ENCODE measurements around the gene CAPS. TPM values are rescaled to one million over a fixed set of nuclear protein-coding genes. Genes with fewer than 3 reads are reported as not detected.

Gene CAPS
- total RNA-seq, 2 experiments from 2014 or later, result 7.3 to 11.7 TPM

DNA sequence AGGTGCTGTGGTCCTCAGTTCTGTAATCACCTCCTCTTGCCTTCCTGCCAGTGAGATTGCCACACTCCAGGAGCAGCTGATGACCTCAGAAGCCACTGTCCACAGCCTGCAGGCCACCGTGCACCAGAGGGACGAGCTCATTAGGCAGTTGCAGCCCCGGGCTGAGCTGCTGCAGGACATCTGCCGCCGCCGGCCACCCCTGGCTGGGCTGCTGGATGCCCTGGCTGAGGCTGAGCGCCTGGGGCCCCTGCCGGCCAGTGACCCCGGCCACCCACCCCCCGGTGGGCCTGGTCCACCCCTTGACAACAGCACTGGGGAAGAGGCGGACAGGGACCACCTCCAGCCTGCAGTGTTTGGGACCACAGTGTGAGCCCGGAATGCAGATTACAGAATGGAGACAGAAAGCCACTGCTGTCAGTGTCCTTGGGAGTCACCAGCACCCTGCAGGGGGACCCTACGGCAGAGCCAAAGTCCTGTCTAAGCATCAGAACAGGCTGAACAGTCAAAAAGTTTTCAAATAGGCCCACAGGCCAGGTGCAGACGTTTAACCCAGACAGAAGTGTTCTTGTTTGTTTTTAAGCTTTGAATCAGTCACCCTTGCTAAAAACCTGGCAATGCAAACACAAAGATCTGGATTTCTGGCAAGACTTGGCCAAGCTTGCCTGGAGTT, 5.1 kb upstream of the CAPS start:
- Mint-ChIP-seq H3K36me3 (peaks cover 3% of the 10 kb centered on the region), H3K4me1 (peaks cover 14% of the 10 kb centered on the region), H3K27ac (no peak overlapping the region), H3K9me3 (ENCODE audit: low read depth) (no peaks in the 10 kb centered on the region), H3K4me3 (no peak overlapping the region), H3K27me3 (no peaks in the 10 kb centered on the region)
- CTCF ChIA-PET, result interaction anchor here (1.1 to 2.6 kb wide), 3 partner anchors 68 to 105 kb away, joined by 3 to 8 read pairs (median 3); partner anchors contain the start of gene NRTN
- ATAC-seq (no peak), DNase-seq (no peak)

DNA sequence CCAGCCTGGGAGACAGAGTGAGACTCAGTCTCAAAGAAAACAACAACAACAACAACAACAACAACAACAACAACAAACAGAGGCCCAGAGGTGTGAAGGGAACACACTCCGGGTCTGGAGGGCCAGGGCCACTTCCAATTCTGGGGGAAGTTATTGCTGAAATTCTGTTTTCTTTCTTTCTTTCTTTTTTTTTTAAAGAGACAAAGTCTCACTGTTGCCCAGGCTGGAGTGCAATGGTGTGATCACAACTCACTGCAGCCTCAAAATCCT, 3.5 kb upstream of the CAPS start:
- Mint-ChIP-seq H3K4me1 (peaks cover 11% of the 10 kb centered on the region), H3K27ac (no peak overlapping the region), H3K36me3 (peaks cover 3% of the 10 kb centered on the region), H3K9me3 (ENCODE audit: low read depth) (no peaks in the 10 kb centered on the region), H3K27me3 (no peaks in the 10 kb centered on the region), H3K4me3 (no peak overlapping the region)
- DNase-seq, result no peak
- ATAC-seq, result no peak
- CTCF ChIA-PET, result no interaction called here

DNA sequence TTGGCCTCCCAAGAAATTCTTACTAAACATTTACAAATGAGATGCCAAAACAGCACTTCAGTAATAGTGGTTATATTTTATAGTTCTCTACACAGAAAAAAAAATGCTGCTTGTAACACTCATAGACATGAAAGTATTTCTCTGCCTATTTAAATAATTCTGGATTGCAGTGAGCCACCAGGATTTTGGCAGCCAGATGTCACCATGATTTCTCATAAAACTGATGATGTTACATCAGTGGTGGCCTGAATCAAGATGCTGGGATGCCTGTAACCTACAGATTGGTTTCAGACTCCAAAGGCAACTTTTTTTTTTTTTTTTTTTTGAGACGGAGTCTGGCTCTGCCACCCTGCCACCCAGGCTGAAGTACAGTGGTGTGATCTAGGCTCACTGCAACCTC, 2.7 kb upstream of the CAPS start:
- CTCF ChIA-PET, result no interaction called here
- Mint-ChIP-seq H3K27me3 (no peaks in the 10 kb centered on the region), H3K36me3 (peaks cover 3% of the 10 kb centered on the region), H3K4me3 (no peak overlapping the region), H3K27ac (no peak overlapping the region), H3K9me3 (ENCODE audit: low read depth) (no peaks in the 10 kb centered on the region), H3K4me1 (peaks cover 8% of the 10 kb centered on the region)
- ATAC-seq, result no peak
- no peak for DNase-seq

DNA sequence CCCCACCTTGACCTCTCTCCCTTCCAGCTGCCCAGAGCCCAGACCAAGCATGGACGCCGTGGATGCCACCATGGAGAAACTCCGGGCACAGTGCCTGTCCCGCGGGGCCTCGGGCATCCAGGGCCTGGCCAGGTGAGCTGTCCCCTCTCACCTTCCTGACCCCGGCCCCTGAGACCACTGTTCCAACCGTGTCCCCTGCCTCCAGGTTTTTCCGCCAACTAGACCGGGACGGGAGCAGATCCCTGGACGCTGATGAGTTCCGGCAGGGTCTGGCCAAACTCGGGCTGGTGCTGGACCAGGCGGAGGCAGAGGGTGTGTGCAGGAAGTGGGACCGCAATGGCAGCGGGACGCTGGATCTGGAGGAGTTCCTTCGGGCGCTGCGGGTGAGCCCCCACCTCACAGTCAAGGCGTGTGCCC, 312 bp downstream of the CAPS start:
- peaks cover 3% of the 10 kb centered on the region for H3K36me3 Mint-ChIP-seq
- H3K27me3 Mint-ChIP-seq, result no peaks in the 10 kb centered on the region
- CTCF ChIA-PET, result no interaction called here
- no peak overlapping the region for H3K27ac Mint-ChIP-seq
- ATAC-seq, result no peak
- H3K9me3 Mint-ChIP-seq (ENCODE audit: low read depth), result no peaks in the 10 kb centered on the region
- H3K4me3 Mint-ChIP-seq, result no peak overlapping the region
- no peaks in the 10 kb centered on the region for H3K4me1 Mint-ChIP-seq
- no peak for DNase-seq

DNA sequence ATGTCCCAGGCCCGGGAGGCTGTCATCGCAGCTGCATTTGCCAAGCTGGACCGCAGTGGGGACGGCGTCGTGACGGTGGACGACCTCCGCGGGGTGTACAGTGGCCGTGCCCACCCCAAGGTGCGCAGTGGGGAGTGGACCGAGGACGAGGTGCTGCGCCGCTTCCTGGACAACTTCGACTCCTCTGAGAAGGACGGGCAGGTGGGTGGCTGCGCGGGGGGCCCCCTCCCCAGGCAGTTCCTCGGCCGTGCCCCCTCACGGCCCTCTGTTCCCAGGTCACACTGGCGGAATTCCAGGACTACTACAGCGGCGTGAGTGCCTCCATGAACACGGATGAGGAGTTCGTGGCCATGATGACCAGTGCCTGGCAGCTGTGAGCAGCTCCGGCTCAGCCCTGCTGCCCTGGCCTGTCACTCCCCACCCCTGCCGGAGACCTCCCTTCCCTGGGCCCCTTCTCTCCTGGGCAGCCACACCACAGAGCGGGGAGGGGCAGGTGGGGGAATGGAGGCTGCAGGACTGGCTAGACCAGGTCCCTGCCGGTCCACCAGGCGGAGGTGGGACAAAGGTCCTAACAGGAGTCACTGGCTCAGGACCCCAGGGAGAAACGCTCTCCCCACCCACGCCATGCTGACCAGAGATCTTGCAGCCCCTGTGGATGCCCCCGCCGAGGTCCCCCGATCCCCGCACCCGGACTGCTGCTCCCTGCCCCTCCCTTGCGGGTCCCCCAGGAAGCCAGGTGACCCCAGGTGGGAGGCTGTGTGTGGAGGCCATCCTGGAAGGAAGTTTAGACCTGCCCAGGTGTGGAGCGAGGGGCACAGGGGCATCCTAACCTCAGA, 1.1 kb downstream of the CAPS start:
- CTCF ChIA-PET, result no interaction called here
- H3K36me3 Mint-ChIP-seq, result peaks cover 2% of the 10 kb centered on the region
- no peak overlapping the region for H3K4me3 Mint-ChIP-seq
- H3K27me3 Mint-ChIP-seq, result no peaks in the 10 kb centered on the region
- ATAC-seq (no peak), DNase-seq (no peak)
- H3K4me1 Mint-ChIP-seq, result no peaks in the 10 kb centered on the region
- H3K9me3 Mint-ChIP-seq (ENCODE audit: low read depth), result no peaks in the 10 kb centered on the region
- H3K27ac Mint-ChIP-seq, result no peak overlapping the region

DNA sequence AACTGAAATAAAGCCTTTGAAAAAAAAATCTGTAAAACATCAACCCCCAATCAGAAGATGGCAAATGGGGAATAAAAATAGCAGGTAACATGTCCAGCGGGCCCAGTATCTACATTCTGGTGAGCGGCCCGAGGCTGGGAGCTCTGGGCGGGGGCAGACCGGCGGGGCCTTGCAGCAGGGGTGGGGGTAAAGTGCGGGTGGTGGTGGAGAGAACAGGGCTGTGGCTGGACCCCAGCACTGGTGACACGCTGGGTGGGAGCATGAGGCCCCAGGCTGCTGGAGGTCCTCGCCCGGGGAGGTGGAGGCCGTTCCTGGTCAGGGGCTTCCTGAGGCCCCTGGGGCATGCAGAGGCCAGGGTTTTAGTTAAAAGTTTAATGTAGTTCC, 1.7 kb downstream of the CAPS start:
- DNase-seq, result no peak
- no peak for ATAC-seq
- no peak overlapping the region for H3K27ac Mint-ChIP-seq
- H3K36me3 Mint-ChIP-seq, result peaks cover 2% of the 10 kb centered on the region
- no peaks in the 10 kb centered on the region for H3K9me3 Mint-ChIP-seq (ENCODE audit: low read depth)
- H3K4me1 Mint-ChIP-seq, result no peaks in the 10 kb centered on the region
- no peaks in the 10 kb centered on the region for H3K27me3 Mint-ChIP-seq
- H3K4me3 Mint-ChIP-seq, result no peak overlapping the region
- CTCF ChIA-PET, result no interaction called here

DNA sequence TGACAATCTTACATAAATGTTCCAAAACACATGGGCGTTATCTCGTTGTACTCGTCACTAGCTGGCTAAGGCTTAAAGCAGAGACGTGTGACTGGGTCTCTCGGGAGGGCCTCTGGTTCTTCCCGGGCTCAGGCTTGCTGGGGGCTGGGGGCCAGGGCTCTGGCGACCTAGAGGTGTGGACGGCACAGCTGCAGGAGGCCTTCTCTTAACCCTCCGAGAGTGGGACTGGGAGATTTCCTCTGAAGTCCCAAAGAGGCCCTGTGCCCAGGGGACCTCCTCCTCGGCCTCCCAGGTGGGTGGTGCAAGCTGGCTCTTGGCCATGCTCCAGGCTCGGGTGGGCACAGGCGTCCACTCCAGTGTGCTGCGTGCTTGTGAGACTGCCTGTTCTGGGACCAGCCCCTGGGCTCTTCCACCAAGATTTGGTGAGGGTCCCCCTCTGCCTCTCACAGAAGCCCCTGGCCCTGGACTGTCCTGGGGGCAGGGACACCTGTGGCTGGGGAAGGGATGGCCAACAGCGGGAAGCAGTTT, 2.2 kb downstream of the CAPS start:
- no peak overlapping the region for H3K4me3 Mint-ChIP-seq
- CTCF ChIA-PET, result no interaction called here
- H3K27me3 Mint-ChIP-seq, result no peaks in the 10 kb centered on the region

DNA sequence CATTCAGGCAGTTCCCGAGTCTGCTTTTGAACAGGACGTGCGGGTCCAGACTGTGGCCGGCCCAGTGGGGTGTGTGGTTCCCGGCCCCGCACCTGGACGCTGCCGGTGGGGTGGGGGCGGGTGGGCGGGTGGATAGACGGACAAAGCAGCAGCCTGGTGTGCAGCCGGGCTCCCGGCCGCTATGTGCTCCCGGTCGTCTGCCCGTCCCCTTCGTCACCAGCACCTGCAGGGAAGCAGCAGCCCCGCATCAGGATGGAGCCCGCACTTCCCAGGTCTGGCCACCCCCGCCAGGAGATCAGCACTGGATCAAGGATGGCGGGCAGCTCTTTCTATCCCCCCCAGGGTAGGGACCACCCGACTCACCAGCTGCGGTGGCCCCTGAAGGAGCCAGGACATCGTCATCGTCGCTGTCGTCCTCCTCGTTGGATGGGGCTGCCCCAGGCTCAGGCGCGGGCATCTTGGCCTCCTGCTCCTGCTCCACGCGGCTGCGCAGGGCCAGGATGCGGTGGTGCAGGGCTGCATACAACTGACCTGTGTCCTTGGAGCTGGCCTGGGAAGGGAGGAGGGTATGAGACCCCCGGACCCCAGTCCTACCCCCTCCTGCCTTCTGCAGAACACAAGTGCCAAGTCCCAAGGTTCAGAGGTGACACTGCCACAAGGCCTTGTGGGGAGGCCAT, 3.5 kb downstream of the CAPS start:
- Mint-ChIP-seq H3K4me3 (no peak overlapping the region), H3K4me1 (no peaks in the 10 kb centered on the region), H3K36me3 (peaks cover 5% of the 10 kb centered on the region), H3K9me3 (ENCODE audit: low read depth) (no peaks in the 10 kb centered on the region), H3K27me3 (no peaks in the 10 kb centered on the region), H3K27ac (no peak overlapping the region)
- DNase-seq, result no peak
- CTCF ChIA-PET, result no interaction called here
- ATAC-seq, result no peak

More for the DNA sequence above, 2.2 kb downstream of the CAPS start:
- ATAC-seq (no peak), DNase-seq (no peak)
- peak overlapping the region; percentile 36 for H3K27ac Mint-ChIP-seq
- H3K9me3 Mint-ChIP-seq (ENCODE audit: low read depth), result no peaks in the 10 kb centered on the region
- peaks cover 2% of the 10 kb centered on the region for H3K36me3 Mint-ChIP-seq
- H3K4me1 Mint-ChIP-seq, result no peaks in the 10 kb centered on the region

DNA sequence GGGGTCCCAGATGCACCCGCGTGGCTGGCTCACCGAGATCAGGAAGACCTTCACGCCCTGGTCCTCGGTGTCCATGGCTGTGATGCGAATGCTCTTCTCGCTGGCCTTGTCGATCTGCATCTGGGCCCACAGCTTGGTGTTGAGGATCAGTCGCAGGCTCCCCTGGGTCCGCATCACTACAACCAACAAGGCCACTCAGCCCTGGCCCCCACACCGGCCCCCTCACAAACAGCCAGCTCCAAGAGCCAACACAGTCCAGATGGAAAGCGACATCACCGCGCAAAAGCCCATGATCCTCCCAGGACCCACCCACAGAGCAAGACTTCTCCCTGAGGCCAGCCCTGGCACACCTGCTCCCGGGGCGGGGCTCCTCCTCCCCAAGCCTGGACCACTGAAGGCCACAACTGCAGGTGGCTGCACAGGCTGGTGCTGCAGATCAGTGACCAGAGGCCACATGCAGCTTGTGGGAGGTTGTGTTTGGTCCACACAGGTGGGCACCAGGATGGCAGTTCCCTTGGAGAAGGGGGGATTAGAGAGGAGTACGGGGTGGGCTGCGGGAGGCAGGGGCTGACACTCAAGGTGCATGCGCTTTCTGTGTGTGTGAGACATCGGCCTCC, 4.5 kb downstream of the CAPS start:
- no peak overlapping the region for H3K27ac Mint-ChIP-seq
- CTCF ChIA-PET, result no interaction called here
- H3K4me3 Mint-ChIP-seq, result no peak overlapping the region
- H3K4me1 Mint-ChIP-seq, result no peaks in the 10 kb centered on the region
- ATAC-seq (no peak), DNase-seq (no peak)
- no peaks in the 10 kb centered on the region for H3K27me3 Mint-ChIP-seq
- H3K9me3 Mint-ChIP-seq (ENCODE audit: low read depth), result no peaks in the 10 kb centered on the region
- H3K36me3 Mint-ChIP-seq, result peaks cover 10% of the 10 kb centered on the region

DNA sequence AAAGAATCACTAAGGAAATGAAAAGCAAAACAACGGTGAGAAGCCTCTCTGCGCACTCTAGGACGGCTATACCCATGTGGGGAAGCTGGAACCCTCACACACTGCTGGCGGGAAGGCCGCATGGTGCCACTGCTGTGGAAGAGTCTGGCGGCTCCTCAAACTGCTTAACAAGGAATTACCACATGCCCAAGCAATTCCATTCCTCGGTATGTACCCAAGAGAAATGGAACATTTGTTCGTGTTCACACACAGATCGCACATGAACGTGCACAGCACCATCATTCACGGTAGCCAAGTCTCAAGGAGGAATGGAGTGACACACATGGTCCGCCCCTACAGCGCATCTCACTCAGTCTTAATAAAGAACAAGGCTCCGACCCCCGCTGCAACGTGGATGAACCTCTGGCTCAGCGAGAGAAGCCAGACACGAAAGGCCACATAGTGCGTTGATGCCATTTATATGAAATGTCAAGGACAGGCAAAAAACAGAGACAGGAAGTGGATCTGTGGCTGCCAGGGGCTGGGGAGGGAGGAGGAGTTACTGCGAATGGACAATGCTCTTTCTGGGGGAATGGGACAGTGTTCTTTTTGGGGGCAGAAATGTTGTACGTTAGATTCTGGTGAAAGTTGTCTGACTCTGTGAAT, 7.6 kb downstream of the CAPS start:
- Mint-ChIP-seq H3K4me1 (no peaks in the 10 kb centered on the region), H3K9me3 (ENCODE audit: low read depth) (no peaks in the 10 kb centered on the region), H3K27me3 (no peaks in the 10 kb centered on the region), H3K36me3 (peaks cover 18% of the 10 kb centered on the region), H3K27ac (no peak overlapping the region), H3K4me3 (no peak overlapping the region)
- no peak for ATAC-seq
- CTCF ChIA-PET, result no interaction called here
- no peak for DNase-seq

DNA sequence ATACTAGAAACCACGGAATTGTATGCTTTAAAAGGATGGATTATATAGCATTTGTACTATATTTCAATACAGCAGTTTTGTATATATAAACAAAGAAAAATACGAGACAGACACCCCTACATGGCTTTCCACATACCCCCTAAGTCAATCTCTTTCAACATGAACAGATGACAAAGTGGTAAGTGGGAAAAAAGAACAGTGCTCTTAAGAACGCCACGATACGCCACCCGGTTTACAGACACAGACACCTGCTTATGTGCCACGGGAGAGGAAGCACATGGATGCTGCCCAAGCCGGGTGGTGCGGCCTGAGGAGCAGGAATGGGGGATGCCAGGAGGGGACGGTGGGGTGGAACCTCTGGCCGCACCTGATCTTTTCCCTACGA, 8.1 kb downstream of the CAPS start:
- CTCF ChIA-PET, result no interaction called here
- H3K4me3 Mint-ChIP-seq, result no peak overlapping the region
- H3K36me3 Mint-ChIP-seq, result peaks cover 18% of the 10 kb centered on the region
- H3K4me1 Mint-ChIP-seq, result no peaks in the 10 kb centered on the region
- H3K27ac Mint-ChIP-seq, result no peak overlapping the region
- DNase-seq, result no peak
- ATAC-seq, result no peak
- H3K27me3 Mint-ChIP-seq, result no peaks in the 10 kb centered on the region
- no peaks in the 10 kb centered on the region for H3K9me3 Mint-ChIP-seq (ENCODE audit: low read depth)

DNA sequence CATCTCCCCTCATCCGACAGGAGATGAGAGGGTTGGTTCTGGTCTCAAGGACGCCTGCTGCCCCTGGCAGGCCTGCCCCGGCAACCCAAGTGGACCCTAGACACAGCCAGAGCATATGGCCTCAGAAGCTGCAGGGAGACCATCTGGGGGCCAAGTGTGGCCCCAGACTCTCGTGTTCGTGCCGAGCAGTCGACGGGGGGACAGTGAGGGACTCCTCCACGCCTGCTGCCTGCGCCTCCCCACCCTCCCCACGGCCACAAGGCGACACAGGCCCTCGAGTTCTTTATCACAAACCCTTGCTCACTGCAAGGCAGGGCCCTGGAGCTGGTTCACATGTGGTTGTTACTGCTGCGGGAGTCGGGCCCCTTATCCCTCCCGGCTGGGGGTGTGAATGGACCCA, 9.3 kb downstream of the CAPS start:
- ATAC-seq (no peak), DNase-seq (no peak)
- Mint-ChIP-seq H3K4me3 (no peak overlapping the region), H3K4me1 (no peaks in the 10 kb centered on the region), H3K27me3 (no peaks in the 10 kb centered on the region), H3K27ac (no peak overlapping the region), H3K9me3 (ENCODE audit: low read depth) (no peaks in the 10 kb centered on the region), H3K36me3 (peaks cover 25% of the 10 kb centered on the region)
- CTCF ChIA-PET, result no interaction called here

DNA sequence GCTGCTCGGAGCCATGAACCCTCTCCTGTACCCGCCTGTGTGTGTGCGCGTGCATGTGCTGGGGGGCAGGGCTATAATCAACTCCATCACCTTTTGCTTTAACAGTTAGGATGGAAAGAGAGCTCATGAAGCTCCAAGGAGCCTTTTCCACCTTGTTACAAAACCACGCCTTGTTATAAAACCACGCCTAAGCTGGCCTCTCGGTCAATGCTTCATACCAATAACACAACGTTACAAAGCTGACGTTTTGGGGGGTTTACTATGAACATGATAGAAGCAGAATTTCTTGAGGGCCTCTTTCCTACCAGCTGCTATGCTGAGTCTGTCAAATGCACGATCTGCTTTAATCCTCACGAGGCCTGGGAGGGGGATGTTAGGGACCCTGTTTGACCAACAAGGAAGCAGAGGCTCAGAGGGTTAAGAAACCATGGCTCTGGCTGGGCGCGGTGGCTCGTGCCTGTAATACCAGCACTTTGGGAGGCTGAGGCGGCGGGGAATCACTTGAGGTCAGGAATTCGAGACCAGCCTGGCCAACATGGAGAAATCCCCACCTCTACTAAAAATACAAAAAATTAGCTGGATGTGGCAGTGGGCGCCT, 11.9 kb downstream of the CAPS start:
- H3K27ac Mint-ChIP-seq, result no peak overlapping the region
- DNase-seq (no peak), ATAC-seq (no peak)
- no peaks in the 10 kb centered on the region for H3K9me3 Mint-ChIP-seq (ENCODE audit: low read depth)
- H3K27me3 Mint-ChIP-seq, result no peaks in the 10 kb centered on the region
- peaks cover 36% of the 10 kb centered on the region for H3K36me3 Mint-ChIP-seq
- CTCF ChIA-PET, result no interaction called here
- no peaks in the 10 kb centered on the region for H3K4me1 Mint-ChIP-seq
- no peak overlapping the region for H3K4me3 Mint-ChIP-seq
